ENCODE data around the gene TOMM6. TPM values are rescaled to one million over a fixed set of nuclear protein-coding genes. Genes with fewer than 3 reads are reported as not detected.

TOMM6 gene
- total RNA-seq, 1 experiment from 2014 or later: 239 TPM

GRCh38 chr6:41785689-41786450, 1.6 kb upstream of the TOMM6 start:
- H2AK5ac ChIP-seq (ENCODE audit: insufficient read length, low read length): no peak overlapping the region
- Mint-ChIP-seq H3K9me3 (no peaks in the 10 kb centered on the region; a peak in 3 of 5 replicates), H3K4me1 (peaks cover 16 to 24% of the 10 kb centered on the region in 2 experiments), H3K27me3 (ENCODE audit: low read depth) (peaks cover 55% of the 10 kb centered on the region), H3K4me3 (peak overlapping the region; percentile 95 to 98), H3K36me3 (ENCODE audit: insufficient read depth in 1 of 3, low read depth in 3 of 3) (peaks cover 12 to 21% (median 16%) of the 10 kb centered on the region in 3 experiments), H3K27ac (no peak overlapping the region)
- no peak overlapping the region for H3K18ac ChIP-seq (ENCODE audit: insufficient read length, low read depth, low read length)
- H3K27me3 ChIP-seq (ENCODE audit: insufficient read depth, low read length): peaks cover 17% of the 10 kb centered on the region; the same call in 1 of the 2 replicates
- no peaks in the 10 kb centered on the region for H3K79me1 ChIP-seq (ENCODE audit: insufficient read depth, low read depth, low read length, poor library complexity, severe bottlenecking)
- H3T11ph ChIP-seq (ENCODE audit: low read length): no peak overlapping the region
- no peak overlapping the region for H4K91ac ChIP-seq (ENCODE audit: insufficient read length, low read depth, low read length)
- H3K4ac ChIP-seq (ENCODE audit: low read depth, low read length): no peak overlapping the region
- no peak overlapping the region for H3K56ac ChIP-seq (ENCODE audit: insufficient read length, low read depth, low read length)
- no peak overlapping the region for H2BK12ac ChIP-seq (ENCODE audit: insufficient read length, low read depth, low read length)
- H4K20me1 ChIP-seq (ENCODE audit: control insufficient read depth, insufficient read depth, insufficient read length): no peaks in the 10 kb centered on the region
- no peak overlapping the region for H3K9ac ChIP-seq (ENCODE audit: extremely low read depth, insufficient read length, low read length)
- H2BK5ac ChIP-seq (ENCODE audit: insufficient read length, low read length): no peak overlapping the region
- DNase-seq: peak; percentile 55
- H3K27ac ChIP-seq (ENCODE audit: insufficient read length, low read depth, low read length): no peak overlapping the region
- peaks cover 8% of the 10 kb centered on the region for H3K23me2 ChIP-seq (ENCODE audit: insufficient read length, low read depth, low read length, poor library complexity, severe bottlenecking)
- H2BK15ac ChIP-seq (ENCODE audit: low read depth, low read length): no peak overlapping the region
- peaks cover 2% of the 10 kb centered on the region; the same call in 1 of the 2 replicates for H3K79me2 ChIP-seq (ENCODE audit: insufficient read depth, low read length)
- H2BK20ac ChIP-seq (ENCODE audit: low read depth, low read length, poor library complexity, severe bottlenecking): no peak overlapping the region
- no peak for TF ChIP-seq CTCF (conservative IDR thresholded peaks at IDR 0.05)
- no peaks in the 10 kb centered on the region for H3K4me1 ChIP-seq (ENCODE audit: insufficient read depth, low read length)
- no CpG with 5 or more reads among the region's 29 CpGs for WGBS (ENCODE audit: extremely low coverage, insufficient read length, low lambda C conversion rate)
- no peaks in the 10 kb centered on the region for H3K9me3 ChIP-seq (ENCODE audit: control insufficient read depth, low read depth, low read length)
- no peak overlapping the region for H3K23ac ChIP-seq (ENCODE audit: insufficient read length, low read depth, low read length)
- no peak overlapping the region for H2BK120ac ChIP-seq (ENCODE audit: low read depth, low read length, poor library complexity, severe bottlenecking)
- H2AFZ ChIP-seq (ENCODE audit: low read length): no peak overlapping the region
- H4K5ac ChIP-seq (ENCODE audit: insufficient read length, low read depth, low read length): no peak overlapping the region
- H4K8ac ChIP-seq (replicated peaks; ENCODE audit: insufficient read length, low read depth, low read length): no peak overlapping the region
- H3K14ac ChIP-seq (ENCODE audit: insufficient read depth, low read length): no peak overlapping the region
- peak overlapping the region; percentile 95 for H3K4me2 ChIP-seq (ENCODE audit: insufficient read depth, insufficient read length, low read length)
